Measurements from ENCODE around the gene ANTXR1. TPM values are rescaled to one million over a fixed set of nuclear protein-coding genes. Genes with fewer than 3 reads are reported as not detected.

ANTXR1 gene
- polyA plus RNA-seq, 1 donor from 2014 or later, result not detected

DNA sequence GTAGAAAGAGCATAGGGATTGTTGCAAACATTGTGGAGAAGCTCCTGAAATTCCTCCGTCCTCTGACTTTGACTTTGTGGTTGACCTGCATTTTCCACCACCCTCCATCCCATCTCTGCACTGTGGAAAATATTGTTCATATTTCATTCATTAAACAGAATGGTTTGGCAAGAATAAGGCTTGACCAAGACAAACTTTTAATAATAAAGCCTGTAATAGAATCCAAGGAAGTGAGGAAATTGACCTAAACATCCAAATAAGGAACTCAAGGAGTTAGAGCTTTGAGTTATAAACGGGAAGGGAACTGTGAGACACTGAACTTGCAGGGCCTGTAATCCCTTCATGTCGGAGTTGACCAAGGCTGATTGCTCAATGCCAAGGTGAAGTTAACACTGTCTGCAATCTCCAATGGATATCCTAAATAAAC is 258.9 kb downstream of the ANTXR1 start:
- H3K9me3 Mint-ChIP-seq, result peaks cover 0 to 3% (median 0%) of the 10 kb centered on the region in 3 donors
- no peak overlapping the region for H3K4me3 Mint-ChIP-seq
- H3K27me3 Mint-ChIP-seq, result peaks cover 6% of the 10 kb centered on the region
- no peaks in the 10 kb centered on the region for H3K4me1 Mint-ChIP-seq
- no peak overlapping the region for H3K27ac Mint-ChIP-seq
- H3K36me3 Mint-ChIP-seq, result no peaks in the 10 kb centered on the region

DNA sequence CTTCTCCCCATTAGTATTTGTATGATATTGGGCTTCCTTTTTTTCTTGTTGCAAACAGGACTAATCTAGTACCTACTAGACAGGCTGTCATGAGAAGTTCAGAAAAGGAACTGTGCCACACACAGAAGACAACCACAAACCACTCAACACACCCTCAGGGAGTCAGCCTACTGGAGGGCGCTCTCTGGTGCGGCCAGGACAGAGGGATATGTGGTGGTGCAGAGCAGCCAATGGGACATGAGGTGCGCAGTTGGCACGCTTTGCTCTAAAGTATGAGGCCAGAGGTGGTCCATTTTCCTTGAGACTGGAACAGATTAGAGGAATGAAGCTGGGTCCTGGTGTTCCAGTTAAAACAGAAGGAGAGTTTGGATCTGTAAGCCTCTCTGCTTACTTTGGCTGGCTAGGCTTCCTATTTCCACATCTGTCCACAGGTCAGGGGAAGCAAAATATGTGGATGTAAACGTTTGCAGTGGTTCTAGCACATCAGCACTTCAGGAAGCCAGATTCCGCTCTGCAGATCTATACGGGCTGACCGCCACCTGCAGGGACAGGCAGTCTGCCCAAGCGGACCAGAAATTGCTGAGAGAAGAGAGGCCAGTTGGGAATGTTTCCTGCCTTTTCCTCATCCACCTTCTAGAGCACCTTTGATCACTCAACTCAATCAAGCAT is 260.0 kb downstream of the ANTXR1 start:
- Mint-ChIP-seq H3K9me3 (peaks cover 0 to 3% (median 0%) of the 10 kb centered on the region in 3 donors), H3K27me3 (peaks cover 13% of the 10 kb centered on the region), H3K27ac (no peak overlapping the region)

DNA sequence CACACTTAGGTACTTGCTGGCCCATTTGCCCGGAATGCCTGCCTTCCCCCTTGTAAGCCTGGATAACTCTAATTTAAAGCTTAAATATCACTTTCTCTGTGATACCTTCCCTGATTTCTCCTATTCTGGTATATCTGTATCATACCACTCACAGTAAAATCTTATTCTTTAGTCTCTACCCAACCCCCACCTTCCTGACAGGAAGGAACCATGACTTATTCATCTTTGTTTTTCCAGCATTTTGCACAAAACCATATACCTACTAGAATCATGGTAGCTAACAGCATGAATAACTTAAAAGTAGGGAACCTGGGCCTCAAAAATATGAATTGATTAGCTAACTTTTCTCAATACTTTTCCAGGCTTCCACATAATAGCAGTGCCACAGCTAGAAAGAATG is 262.5 kb downstream of the ANTXR1 start:
- no peaks in the 10 kb centered on the region for H3K9me3 Mint-ChIP-seq
- H3K27ac Mint-ChIP-seq, result no peak overlapping the region
- H3K4me1 Mint-ChIP-seq, result no peaks in the 10 kb centered on the region
- H3K36me3 Mint-ChIP-seq, result no peaks in the 10 kb centered on the region
- peaks cover 12% of the 10 kb centered on the region for H3K27me3 Mint-ChIP-seq
- H3K4me3 Mint-ChIP-seq, result no peak overlapping the region

More for the DNA sequence above, 260.0 kb downstream of the ANTXR1 start:
- no peaks in the 10 kb centered on the region for H3K4me1 Mint-ChIP-seq
- no peaks in the 10 kb centered on the region for H3K36me3 Mint-ChIP-seq
- no peak overlapping the region for H3K4me3 Mint-ChIP-seq

DNA sequence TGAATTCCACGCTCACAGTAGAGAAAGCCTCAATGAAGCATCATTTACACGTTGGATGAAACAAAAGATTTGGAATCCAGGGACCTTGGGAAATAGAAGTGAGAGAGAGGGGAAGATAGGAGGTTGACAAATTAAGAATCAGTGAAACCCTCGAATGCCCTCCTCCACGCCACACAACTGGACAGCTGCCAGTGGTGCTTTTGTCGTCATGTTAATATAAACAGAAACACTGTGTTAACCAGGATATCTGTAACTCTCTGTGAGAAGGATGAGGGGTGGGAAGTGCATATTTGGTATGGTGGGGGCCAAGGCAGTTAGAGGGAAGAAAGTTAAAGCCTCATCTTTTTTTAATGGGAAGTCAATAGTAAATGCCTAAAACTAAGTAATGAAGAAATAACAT is 265.4 kb downstream of the ANTXR1 start:
- Mint-ChIP-seq H3K4me1 (no peaks in the 10 kb centered on the region), H3K27ac (no peak overlapping the region), H3K36me3 (no peaks in the 10 kb centered on the region), H3K4me3 (no peak overlapping the region), H3K27me3 (peaks cover 13% of the 10 kb centered on the region), H3K9me3 (no peaks in the 10 kb centered on the region)

DNA sequence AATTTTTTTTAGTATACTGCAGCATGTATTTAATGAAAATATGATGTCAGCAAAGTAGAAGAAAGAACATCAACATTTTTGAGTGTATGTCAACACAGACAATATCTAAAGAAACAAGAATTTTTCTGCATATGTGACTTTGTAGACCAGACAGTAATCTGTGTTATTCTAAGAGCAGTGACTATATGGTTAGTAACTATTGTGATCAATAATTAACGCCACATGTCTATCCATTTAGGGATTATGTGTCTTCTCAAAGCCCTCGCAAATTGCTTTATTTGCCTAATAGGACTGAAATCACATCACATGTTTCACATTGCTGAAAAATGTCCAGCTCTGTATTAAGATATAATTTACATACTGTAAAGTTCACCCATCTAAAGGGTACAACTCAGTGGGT is 266.2 kb downstream of the ANTXR1 start:
- Mint-ChIP-seq H3K36me3 (no peaks in the 10 kb centered on the region), H3K27ac (no peak overlapping the region), H3K4me3 (no peak overlapping the region), H3K4me1 (no peaks in the 10 kb centered on the region), H3K27me3 (peaks cover 13% of the 10 kb centered on the region), H3K9me3 (no peaks in the 10 kb centered on the region)

DNA sequence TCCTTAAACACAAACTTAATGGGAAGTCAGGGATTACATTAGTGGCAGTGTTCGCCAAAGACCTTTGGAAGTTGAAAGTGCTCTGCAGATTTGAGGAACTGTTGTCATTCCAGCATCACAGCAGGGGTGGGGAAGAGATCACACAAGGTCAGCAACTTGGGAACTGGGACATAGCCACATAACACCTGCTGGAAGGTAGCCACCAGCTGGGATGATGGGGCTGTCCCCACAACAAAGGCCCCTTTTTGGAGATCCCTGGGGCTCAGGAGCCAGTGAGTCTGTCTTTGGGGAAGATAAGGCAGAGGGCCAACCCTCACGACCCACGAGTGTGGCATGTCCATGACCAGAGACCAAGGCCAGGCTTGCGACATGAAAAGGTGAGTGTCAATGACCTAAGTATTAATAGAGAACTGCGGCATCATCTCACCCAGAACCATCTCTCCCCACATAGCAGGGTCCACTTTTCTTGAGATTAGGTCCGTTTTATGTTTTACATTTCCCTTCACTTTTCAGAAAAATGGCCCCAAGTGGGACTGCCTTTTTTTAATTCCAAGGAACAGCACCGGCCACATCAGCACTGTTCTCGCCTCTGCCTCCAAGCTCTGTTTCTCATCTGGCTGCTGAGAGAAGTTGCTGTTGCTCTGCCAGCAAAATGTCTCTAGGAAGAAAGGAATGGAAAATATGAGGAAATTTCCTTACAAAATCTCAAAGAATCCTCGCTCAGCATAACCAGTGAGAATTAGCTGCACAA is 267.1 kb downstream of the ANTXR1 start:
- Mint-ChIP-seq H3K36me3 (no peaks in the 10 kb centered on the region), H3K9me3 (no peaks in the 10 kb centered on the region), H3K4me1 (no peaks in the 10 kb centered on the region), H3K4me3 (no peak overlapping the region), H3K27me3 (peaks cover 13% of the 10 kb centered on the region), H3K27ac (no peak overlapping the region)

DNA sequence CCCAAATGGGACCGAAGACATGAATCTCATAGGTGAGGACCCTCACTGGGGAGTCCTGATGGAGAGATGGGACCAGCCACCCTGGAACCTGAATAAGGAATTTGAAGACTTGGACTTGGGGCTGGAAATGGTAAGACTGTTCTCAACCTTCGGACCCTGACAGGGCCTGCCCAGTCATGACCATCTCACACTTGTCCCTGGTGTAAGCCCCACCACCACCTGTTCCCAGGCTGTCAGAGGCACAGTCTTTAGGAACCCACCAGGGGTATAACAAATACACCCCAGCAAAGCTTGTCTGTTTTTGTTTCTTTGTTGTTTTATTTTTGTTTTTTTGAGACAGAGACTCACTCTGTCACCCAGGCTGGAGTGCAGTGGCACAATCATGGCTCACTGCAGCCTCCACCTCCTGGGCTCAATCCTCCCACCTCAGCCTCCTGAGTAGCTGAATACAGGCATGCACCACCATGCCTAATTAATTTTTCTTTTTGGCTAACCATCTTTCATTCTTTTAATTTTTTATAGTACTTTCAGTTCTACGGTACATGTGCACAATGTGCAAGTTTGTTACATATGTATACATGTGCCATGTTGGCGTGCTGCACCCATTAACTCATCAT is 267.9 kb downstream of the ANTXR1 start:
- Mint-ChIP-seq H3K27ac (no peak overlapping the region), H3K9me3 (no peaks in the 10 kb centered on the region), H3K36me3 (no peaks in the 10 kb centered on the region)

DNA sequence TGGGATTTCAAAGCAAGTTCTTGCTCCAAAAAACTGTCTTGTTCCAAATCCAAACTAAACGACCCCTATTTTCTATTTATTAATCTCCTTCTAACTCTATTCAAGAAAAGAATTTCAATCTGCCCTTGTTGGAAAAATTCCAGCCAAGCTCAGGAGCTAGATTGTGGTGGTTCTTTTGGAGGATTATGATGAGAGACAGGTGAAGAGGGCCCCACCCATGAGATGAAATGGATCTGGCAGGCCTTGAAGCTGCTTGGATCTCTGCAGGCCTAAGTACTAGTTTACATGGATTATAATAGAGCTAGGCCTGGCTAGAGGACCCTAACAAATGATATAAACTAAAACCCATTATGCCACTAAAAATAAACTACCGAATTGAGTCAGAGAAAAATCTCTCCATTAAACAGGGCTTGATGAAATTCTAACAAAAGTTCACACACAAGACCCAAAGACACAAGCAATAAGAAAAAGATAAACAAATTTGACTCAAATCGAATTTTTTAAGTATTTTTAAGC is 272.5 kb downstream of the ANTXR1 start:
- Mint-ChIP-seq H3K4me3 (no peak overlapping the region), H3K27ac (no peak overlapping the region), H3K4me1 (no peaks in the 10 kb centered on the region), H3K36me3 (no peaks in the 10 kb centered on the region), H3K9me3 (no peaks in the 10 kb centered on the region), H3K27me3 (peaks cover 9% of the 10 kb centered on the region)

More for the DNA sequence above, 267.9 kb downstream of the ANTXR1 start:
- Mint-ChIP-seq H3K4me1 (no peaks in the 10 kb centered on the region), H3K4me3 (no peak overlapping the region), H3K27me3 (peaks cover 13% of the 10 kb centered on the region)

DNA sequence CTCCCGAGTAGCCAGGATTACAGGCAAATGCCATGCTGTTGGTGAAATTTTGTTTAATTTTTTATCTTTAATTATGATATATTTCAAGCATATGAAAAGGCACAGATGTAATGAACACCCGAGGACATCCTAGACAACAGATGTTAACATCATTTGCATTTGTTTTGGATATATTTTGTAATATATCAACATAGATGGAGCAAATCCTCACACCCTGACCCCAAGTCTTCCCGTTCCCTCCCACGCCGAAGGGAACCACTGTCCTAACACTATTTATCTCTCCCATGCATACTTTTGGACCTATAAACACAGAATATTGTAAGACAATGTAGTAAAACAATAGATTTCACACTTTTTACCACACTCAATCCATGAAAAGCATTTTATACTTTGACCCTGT is 274.6 kb downstream of the ANTXR1 start:
- no peaks in the 10 kb centered on the region for H3K36me3 Mint-ChIP-seq
- no peaks in the 10 kb centered on the region for H3K9me3 Mint-ChIP-seq
- peaks cover 8% of the 10 kb centered on the region for H3K27me3 Mint-ChIP-seq
- no peaks in the 10 kb centered on the region for H3K4me1 Mint-ChIP-seq
- no peak overlapping the region for H3K4me3 Mint-ChIP-seq
- no peak overlapping the region for H3K27ac Mint-ChIP-seq

DNA sequence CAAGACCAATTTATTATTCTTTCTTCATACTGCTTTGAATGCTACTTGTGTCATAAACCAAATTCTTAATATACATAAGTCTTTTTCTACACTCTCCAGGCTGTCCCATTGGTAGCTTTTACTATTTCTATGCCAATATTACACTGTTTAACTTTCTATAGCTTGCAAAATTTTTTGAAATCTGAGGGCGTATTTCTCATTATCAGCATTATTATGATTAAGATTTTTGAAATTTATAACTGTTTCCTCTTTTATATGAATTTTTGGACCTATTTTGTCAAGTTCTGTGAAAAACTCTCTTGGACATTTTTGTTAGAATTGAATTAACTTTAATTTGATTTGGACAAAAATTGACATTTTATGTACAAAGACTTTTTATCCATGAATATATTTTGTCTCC is 275.4 kb downstream of the ANTXR1 start:
- Mint-ChIP-seq H3K4me3 (no peak overlapping the region), H3K36me3 (no peaks in the 10 kb centered on the region), H3K4me1 (no peaks in the 10 kb centered on the region), H3K27me3 (peaks cover 8% of the 10 kb centered on the region), H3K27ac (no peak overlapping the region), H3K9me3 (no peaks in the 10 kb centered on the region)

DNA sequence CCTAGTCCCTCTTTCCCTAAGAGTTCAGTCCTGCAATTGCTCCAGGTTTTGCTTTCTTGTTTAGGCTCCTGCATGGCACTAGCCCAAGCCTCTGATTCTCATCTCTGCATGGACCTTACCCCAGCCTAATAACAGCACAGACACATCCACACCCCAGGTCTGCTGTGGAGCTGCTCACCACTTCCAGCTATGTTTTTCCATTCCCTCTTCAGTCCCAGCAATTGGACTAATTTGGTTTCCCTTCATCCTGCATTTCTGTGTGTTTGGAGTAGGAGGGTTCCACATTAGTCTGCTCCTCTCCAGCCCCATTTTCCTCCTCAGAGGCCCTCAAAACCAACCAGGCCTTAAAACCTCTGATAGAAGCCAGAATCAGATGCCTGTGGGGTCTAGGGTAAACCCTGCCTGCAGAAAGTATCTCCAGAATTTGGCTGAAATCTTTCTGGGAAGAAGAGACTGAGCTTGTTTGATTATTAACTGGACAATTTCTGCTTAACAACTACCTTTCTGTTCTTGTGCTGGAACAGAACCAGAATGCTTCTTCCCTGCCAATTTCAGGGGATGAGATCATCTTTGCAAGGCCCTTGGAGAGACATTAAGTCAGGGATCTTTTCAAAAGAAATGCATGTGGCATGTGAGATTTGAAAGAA is 278.1 kb downstream of the ANTXR1 start:
- Mint-ChIP-seq H3K27me3 (peaks cover 11% of the 10 kb centered on the region), H3K36me3 (no peaks in the 10 kb centered on the region), H3K9me3 (no peaks in the 10 kb centered on the region), H3K4me1 (no peaks in the 10 kb centered on the region), H3K4me3 (no peak overlapping the region), H3K27ac (no peak overlapping the region)

DNA sequence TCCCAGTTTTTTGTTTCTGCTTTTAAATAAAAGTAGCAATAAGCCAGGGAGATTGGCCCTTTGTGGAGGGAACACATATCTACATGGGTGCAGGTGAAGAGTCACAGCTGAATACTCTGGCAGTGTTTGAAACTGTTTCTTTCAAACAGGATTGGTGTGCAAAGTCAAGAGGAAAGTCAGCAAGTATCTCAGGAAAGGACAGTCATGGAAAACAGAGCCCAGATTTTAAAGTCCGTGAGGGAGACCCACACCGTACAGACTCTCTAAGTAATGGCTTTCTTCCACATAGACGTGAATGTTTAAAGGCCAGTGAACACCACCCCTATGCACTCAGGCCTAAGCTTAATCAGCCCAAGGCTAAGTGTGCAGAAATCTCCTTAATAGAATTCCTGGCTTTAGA is 278.7 kb downstream of the ANTXR1 start:
- Mint-ChIP-seq H3K36me3 (no peaks in the 10 kb centered on the region), H3K4me3 (no peak overlapping the region), H3K9me3 (no peaks in the 10 kb centered on the region), H3K27ac (no peak overlapping the region), H3K4me1 (no peaks in the 10 kb centered on the region), H3K27me3 (peaks cover 11% of the 10 kb centered on the region)

DNA sequence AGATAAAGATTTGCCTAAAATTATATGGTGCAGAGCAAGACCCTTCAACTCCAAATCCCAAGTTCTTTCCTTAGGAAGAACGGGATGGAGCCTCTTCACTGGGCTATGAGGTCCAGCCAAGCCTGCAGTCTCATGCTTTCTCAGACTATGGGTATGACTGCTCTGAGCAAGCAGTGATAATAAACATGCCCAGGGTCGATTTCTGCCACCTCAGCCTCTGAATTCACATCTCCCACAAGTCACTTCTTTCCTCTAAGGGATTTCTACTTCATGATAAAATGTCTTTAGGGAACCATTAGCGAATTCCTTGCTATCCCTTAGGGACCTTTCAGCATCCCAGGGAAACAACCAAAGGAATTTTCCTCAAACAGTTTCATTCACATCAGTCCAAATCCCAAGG is 279.3 kb downstream of the ANTXR1 start:
- H3K27ac Mint-ChIP-seq, result no peak overlapping the region
- no peaks in the 10 kb centered on the region for H3K9me3 Mint-ChIP-seq
- no peaks in the 10 kb centered on the region for H3K36me3 Mint-ChIP-seq
- H3K27me3 Mint-ChIP-seq, result peaks cover 11% of the 10 kb centered on the region
- no peak overlapping the region for H3K4me3 Mint-ChIP-seq
- H3K4me1 Mint-ChIP-seq, result no peaks in the 10 kb centered on the region

DNA sequence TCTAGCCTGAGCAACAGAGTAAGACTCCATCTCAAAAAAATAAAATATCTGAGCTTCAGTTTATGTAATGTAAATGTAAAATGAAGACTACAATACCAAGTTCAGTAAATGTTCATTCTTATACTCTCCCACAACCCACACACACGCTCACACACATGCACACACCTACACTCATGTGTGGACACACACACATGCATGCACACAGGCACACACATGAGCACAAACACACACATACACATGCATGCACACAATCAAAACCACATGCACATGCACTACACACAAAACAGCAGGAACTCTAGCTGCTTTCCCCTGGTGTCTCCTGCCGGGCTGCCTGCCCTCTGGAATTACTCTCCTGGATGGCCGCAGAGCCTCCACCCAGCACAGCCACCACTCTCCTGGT is 283.4 kb downstream of the ANTXR1 start:
- Mint-ChIP-seq H3K4me3 (no peak overlapping the region), H3K27me3 (peaks cover 6% of the 10 kb centered on the region), H3K9me3 (no peaks in the 10 kb centered on the region), H3K4me1 (no peaks in the 10 kb centered on the region), H3K36me3 (no peaks in the 10 kb centered on the region), H3K27ac (no peak overlapping the region)

DNA sequence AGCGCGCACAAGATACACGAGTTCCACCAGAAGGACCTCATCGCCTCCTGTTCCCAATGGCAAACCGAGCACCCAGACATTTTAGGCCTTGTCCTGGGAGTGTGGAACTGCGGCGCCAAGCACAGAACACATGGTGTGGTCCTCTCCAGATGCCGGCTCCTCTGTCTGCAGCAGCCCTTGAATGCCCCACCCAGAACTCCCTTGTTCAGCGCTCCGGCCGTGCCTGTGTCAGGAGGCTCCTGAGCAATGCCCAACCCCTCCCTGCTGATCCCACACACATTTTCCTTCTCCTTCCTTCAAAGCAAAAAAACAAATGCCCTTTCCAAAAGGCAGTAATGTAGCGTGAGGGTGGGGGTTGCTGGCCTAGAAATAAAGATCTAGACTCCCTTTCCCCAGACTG is 284.2 kb downstream of the ANTXR1 start:
- Mint-ChIP-seq H3K27ac (no peak overlapping the region), H3K4me3 (peak overlapping the region in 1 of 4 donors; percentile 21), H3K27me3 (peaks cover 9% of the 10 kb centered on the region), H3K9me3 (peaks cover 0 to 2% (median 0%) of the 10 kb centered on the region in 3 donors), H3K4me1 (no peaks in the 10 kb centered on the region), H3K36me3 (no peaks in the 10 kb centered on the region)
